HepG2 (cell line): ENCODE results near the gene WDCP. TPM values are rescaled to one million over a fixed set of nuclear protein-coding genes. Genes with fewer than 3 reads are reported as not detected.

ENCODE experiments used
- ASH2L ChIP-seq: fragments of 300-600, 200-600 bp; sonication (generic); IDR thresholded peaks from 2 replicates; pipeline ENCODE4 v1.7.0; 2017; ENCODE audit warnings: low read depth, mild to moderate bottlenecking, moderate library complexity, mixed read lengths, low read length; ENCODE audit not compliant: insufficient read length
- CCDC6 ChIP-seq: sonication (generic); formaldehyde crosslinking; IDR thresholded peaks from 2 replicates; pipeline ENCODE4 v1.8.1; 2022; ENCODE audit warnings: mild to moderate bottlenecking, missing genetic modification reagents, moderate library complexity
- ELF4 ChIP-seq: sonication (generic); formaldehyde crosslinking; IDR thresholded peaks from 2 replicates; pipeline ENCODE4 v1.5.0; 2020; ENCODE audit warnings: missing genetic modification reagents, mild to moderate bottlenecking, moderate library complexity, borderline replicate concordance
- ETV6 ChIP-seq: sonication (generic); formaldehyde crosslinking; conservative IDR thresholded peaks from 2 replicates; pipeline ENCODE4 v1.4.0; 2020; ENCODE audit warnings: missing genetic modification reagents
- HDAC1 ChIP-seq: sonication (generic); formaldehyde crosslinking; IDR thresholded peaks from 2 replicates; pipeline ENCODE4 v1.5.1; 2020; ENCODE audit warnings: mild to moderate bottlenecking, missing genetic modification reagents
- HDAC6 ChIP-seq: fragments of 200-600 bp; sonication (generic); IDR thresholded peaks from 2 replicates; pipeline ENCODE4 v1.7.0; 2017; ENCODE audit warnings: mild to moderate bottlenecking, antibody characterized with exemption, low read length, low read depth
- HMG20A ChIP-seq: IDR thresholded peaks from 2 replicates; pipeline ENCODE4 v1.6.1; 2016; ENCODE audit warnings: borderline replicate concordance
- HOXA5 ChIP-seq: sonication (generic); formaldehyde crosslinking; IDR thresholded peaks from 2 replicates; pipeline ENCODE4 v1.4.0; 2020; ENCODE audit warnings: missing genetic modification reagents
- LBX2 ChIP-seq: sonication (generic); formaldehyde crosslinking; IDR thresholded peaks from 2 replicates; pipeline ENCODE4 v1.5.0; 2020; ENCODE audit warnings: missing genetic modification reagents, mild to moderate bottlenecking, borderline replicate concordance
- MEF2D ChIP-seq: sonication (generic); formaldehyde crosslinking; IDR thresholded peaks from 2 replicates; pipeline ENCODE4 v1.5.1; 2020; ENCODE audit warnings: mild to moderate bottlenecking, missing genetic modification reagents
- PITX1 ChIP-seq: sonication (generic); formaldehyde crosslinking; IDR thresholded peaks from 2 replicates; pipeline ENCODE4 v1.5.1; 2020; ENCODE audit warnings: mild to moderate bottlenecking, missing genetic modification reagents
- RORA ChIP-seq: sonication (generic); formaldehyde crosslinking; IDR thresholded peaks from 2 replicates; pipeline ENCODE4 v1.5.0; 2020; ENCODE audit warnings: mild to moderate bottlenecking, missing genetic modification reagents, moderate library complexity
- SPEN ChIP-seq: sonication (generic); formaldehyde crosslinking; IDR thresholded peaks from 2 replicates; pipeline ENCODE4 v1.5.1; 2020; ENCODE audit warnings: low read depth, mild to moderate bottlenecking, missing genetic modification reagents
- TCF12 ChIP-seq, 2 experiments: fragments of 450-650 bp in 1 of 2; sonication (generic) in 1 of 2; formaldehyde crosslinking in 1 of 2; IDR thresholded peaks; 2 replicates each; pipeline versions ENCODE4 v1.6.1 to v1.8.0; 2017 to 2022; ENCODE audit warnings: antibody characterized with exemption in 1 of 2, mild to moderate bottlenecking in 1 of 2, missing genetic modification reagents in 1 of 2, moderate library complexity in 1 of 2
- TCF7L2 ChIP-seq: IDR thresholded peaks from 2 replicates; pipeline ENCODE4 v1.6.1; 2011; ENCODE audit warnings: mild to moderate bottlenecking, low read depth, low read length, moderate library complexity
- THAP11 ChIP-seq: IDR thresholded peaks from 2 replicates; pipeline ENCODE4 v1.6.1; 2016; ENCODE audit warnings: missing biosample characterization, missing genetic modification reagents
- TRIM22 ChIP-seq: fragments of 450-650 bp; IDR thresholded peaks from 2 replicates; pipeline ENCODE4 v1.6.1; 2017
- UBTF ChIP-seq: sonication (generic); formaldehyde crosslinking; IDR thresholded peaks from 2 replicates; pipeline ENCODE4 v1.4.0; 2020; ENCODE audit warnings: mild to moderate bottlenecking, missing genetic modification reagents
- ZMYM3 ChIP-seq: sonication (generic); formaldehyde crosslinking; IDR thresholded peaks from 2 replicates; pipeline ENCODE4 v1.5.1; 2020; ENCODE audit warnings: mild to moderate bottlenecking, missing genetic modification reagents
- ZNF124 ChIP-seq: sonication (generic); formaldehyde crosslinking; IDR thresholded peaks from 2 replicates; pipeline ENCODE4 v1.4.0; 2020; ENCODE audit warnings: missing genetic modification reagents
- ZNF44 ChIP-seq: sonication (generic); formaldehyde crosslinking; IDR thresholded peaks from 2 replicates; pipeline ENCODE4 v1.5.1; 2020; ENCODE audit warnings: mild to moderate bottlenecking, missing genetic modification reagents
- ZNF468 ChIP-seq: sonication (generic); formaldehyde crosslinking; IDR thresholded peaks from 2 replicates; pipeline ENCODE4 v1.8.0; 2022; ENCODE audit warnings: mild to moderate bottlenecking, moderate library complexity, missing genetic modification reagents
- ZNF652 ChIP-seq: IDR thresholded peaks from 2 replicates; pipeline ENCODE4 v1.6.1; 2016; ENCODE audit warnings: low read depth, borderline replicate concordance
- ZNF710 ChIP-seq: sonication (generic); formaldehyde crosslinking; IDR thresholded peaks from 2 replicates; pipeline ENCODE4 v1.5.0; 2020; ENCODE audit warnings: mild to moderate bottlenecking, missing genetic modification reagents, borderline replicate concordance
- polyA plus RNA-seq, 8 experiments: library from polyadenylated mRNA; depleted of rRNA in 3 of 8; stranded (reverse) in 7 of 8; unstranded in 1 of 8; fragments of >200 nt; fragmentation: Illumina TruSeq in 4 of 8; extraction: Trizol in 4 of 8; gene quantifications; 2 replicates each; pipeline versions ENCODE4 v1.2.1 to v1.2.3, GENCODE V29; 2011 to 2016; ENCODE audit warnings: low read depth in 4 of 8, missing spikeins in 1 of 8, mixed read lengths in 1 of 8; ENCODE audit not compliant: insufficient read depth in 1 of 8
- total RNA-seq, 5 experiments: library from RNA; depleted of rRNA; stranded (reverse); fragments of >200 nt; fragmentation: Illumina TruSeq; extraction: Trizol; gene quantifications; 2 replicates each; pipeline ENCODE4 v1.2.3, GENCODE V29; 2016; ENCODE audit warnings: low read depth in 1 of 5

The WDCP gene
- total and polyA plus RNA-seq, 2 of the 13 experiments (the other 11 are each of a cell fraction or from before 2014, with no cell fraction given), result 17.4 to 22.6 TPM

- TF ChIP-seq ZMYM3 (CRISPR knock-in tag), result no peak
- peak; percentile 46; the same call in 1 of the 2 replicates for TF ChIP-seq PITX1 (CRISPR knock-in tag)
- TF ChIP-seq HMG20A (CRISPR knock-in tag), result 0 out of 2 replicates have a peak, but pooled peaks have one; percentile 1
- no peak for TF ChIP-seq ZNF652 (CRISPR knock-in tag)
- TF ChIP-seq LBX2 (CRISPR knock-in tag), result no peak
- TF ChIP-seq MEF2D (CRISPR knock-in tag), result no peak
- no peak for TF ChIP-seq RORA
- TF ChIP-seq ZNF124 (CRISPR knock-in tag), result peak; percentile 79; the same call in 1 of the 2 replicates
- TF ChIP-seq TRIM22, result no peak
- no peak for TF ChIP-seq ZNF468 (CRISPR knock-in tag)
- peak; percentile 79 for TF ChIP-seq ASH2L
- peak; percentile 57 for TF ChIP-seq UBTF (CRISPR knock-in tag)
- no peak for TF ChIP-seq HDAC6
- no peak for TF ChIP-seq ETV6
- no peak for TF ChIP-seq TCF7L2
- TF ChIP-seq HOXA5, result peak; percentile 86
- peak; percentile 77 for TF ChIP-seq SPEN (CRISPR knock-in tag)
- peak; percentile 97 for TF ChIP-seq THAP11 (CRISPR knock-in tag)
- no peak for TF ChIP-seq TCF12 (IDR thresholded peaks at IDR 0.05)
- 0 out of 2 replicates have a peak, but pooled peaks have one; percentile 90 for TF ChIP-seq TCF12 (CRISPR knock-in tag; IDR thresholded peaks at IDR 0.05)
- peak; percentile 59; the same call in 1 of the 2 replicates for TF ChIP-seq CCDC6 (CRISPR knock-in tag)
- TF ChIP-seq ZNF44 (CRISPR knock-in tag), result peak; percentile 28
- TF ChIP-seq HDAC1 (CRISPR knock-in tag), result peak; percentile 82
- TF ChIP-seq ELF4, result peak; percentile 74; the same call in 1 of the 2 replicates
- TF ChIP-seq ZNF710, result peak; percentile 68; the same call in 1 of the 2 replicates
Measured at GRCh38 chr2:24046930-24047702, at the start of gene WDCP (continued).
